ENCODE results near the gene RABL2B. TPM values are rescaled to one million over a fixed set of nuclear protein-coding genes. Genes with fewer than 3 reads are reported as not detected.
"Not testable (repeated sequence)": the region's sequence is repeated elsewhere in the genome, so short reads cannot be mapped to it uniquely, and the experiment has no call there.

The RABL2B gene
- total RNA-seq, 1 experiment from 2014 or later: 11.5 TPM

- H3K9me3 ChIP-seq, H3K27me3 ChIP-seq, H3K4me3 ChIP-seq, H3K36me3 ChIP-seq, DNase-seq: not testable (repeated sequence)
Measured at GRCh38 chr22:50744424-50744823, 39.0 kb downstream of the RABL2B start.

GRCh38 chr22:50740714-50741113 lies 42.7 kb downstream of the RABL2B start:
- H3K27me3 ChIP-seq, H3K9me3 ChIP-seq, H3K4me3 ChIP-seq, DNase-seq, H3K36me3 ChIP-seq: not testable (repeated sequence)

GRCh38 chr22:50739894-50740293 lies 43.5 kb downstream of the RABL2B start:
- H3K27me3 ChIP-seq: no peaks in the 10 kb centered on the region
- DNase-seq: no peak
- no peaks in the 10 kb centered on the region for H3K36me3 ChIP-seq
- no peak overlapping the region for H3K4me3 ChIP-seq
- H3K9me3 ChIP-seq: no peaks in the 10 kb centered on the region

GRCh38 chr22:50739279-50739691 lies 44.2 kb downstream of the RABL2B start:
- no peaks in the 10 kb centered on the region for H3K36me3 ChIP-seq
- no peak overlapping the region for H3K4me3 ChIP-seq
- H3K27me3 ChIP-seq: no peaks in the 10 kb centered on the region
- no peaks in the 10 kb centered on the region for H3K9me3 ChIP-seq
- no peak for DNase-seq

GRCh38 chr22:50738649-50739227 lies 44.7 kb downstream of the RABL2B start:
- H3K27me3 ChIP-seq: no peaks in the 10 kb centered on the region
- no peak overlapping the region for H3K4me3 ChIP-seq
- DNase-seq: no peak

GRCh38 chr22:50737728-50738648 lies 45.4 kb downstream of the RABL2B start, which contains the start of gene ACR:
Gene ACR (plus strand): TSS chr22:50738204. CDS start chr22:50738236, 32 bp downstream.
- Histone ChIP-seq H3K27me3 (no peaks in the 10 kb centered on the region), H3K4me3 (no peak within 1 kb of the TSS), H3K9me3 (no peaks in the 10 kb centered on the region), H3K36me3 (no peaks in the 10 kb centered on the region)
- no peak for DNase-seq

More at GRCh38 chr22:50738649-50739227, 44.7 kb downstream of the RABL2B start:
- Histone ChIP-seq H3K9me3 (no peaks in the 10 kb centered on the region), H3K36me3 (no peaks in the 10 kb centered on the region)

GRCh38 chr22:50735739-50736030 lies 47.8 kb downstream of the RABL2B start:
- Histone ChIP-seq H3K36me3 (no peaks in the 10 kb centered on the region), H3K27me3 (no peaks in the 10 kb centered on the region), H3K9me3 (no peaks in the 10 kb centered on the region), H3K4me3 (no peak overlapping the region)
- no peak for DNase-seq

- H3K27me3 ChIP-seq: no peaks in the 10 kb centered on the region
- no peaks in the 10 kb centered on the region for H3K36me3 ChIP-seq
- DNase-seq: no peak
- no peak overlapping the region for H3K4me3 ChIP-seq
- no peaks in the 10 kb centered on the region for H3K9me3 ChIP-seq
Measured at GRCh38 chr22:50734986-50735738, 48.3 kb downstream of the RABL2B start.

- Histone ChIP-seq H3K27me3 (no peaks in the 10 kb centered on the region), H3K9me3 (no peaks in the 10 kb centered on the region), H3K36me3 (no peaks in the 10 kb centered on the region), H3K4me3 (no peak overlapping the region)
- no peak for DNase-seq
Measured at GRCh38 chr22:50734343-50734771, 49.1 kb downstream of the RABL2B start.

- Histone ChIP-seq H3K9me3 (no peaks in the 10 kb centered on the region), H3K4me3 (no peak overlapping the region), H3K27me3 (no peaks in the 10 kb centered on the region), H3K36me3 (no peaks in the 10 kb centered on the region)
- DNase-seq: peak; percentile 11
Measured at GRCh38 chr22:50733521-50734342, 49.7 kb downstream of the RABL2B start.

GRCh38 chr22:50732681-50733080 lies 50.8 kb downstream of the RABL2B start:
- no peak for DNase-seq
- Histone ChIP-seq H3K36me3 (no peaks in the 10 kb centered on the region), H3K4me3 (no peak overlapping the region), H3K9me3 (no peaks in the 10 kb centered on the region), H3K27me3 (no peaks in the 10 kb centered on the region)

- H3K36me3 ChIP-seq: no peaks in the 10 kb centered on the region
- H3K9me3 ChIP-seq: no peaks in the 10 kb centered on the region
- peak; percentile 31 for DNase-seq
- no peaks in the 10 kb centered on the region for H3K27me3 ChIP-seq
- no peak overlapping the region for H3K4me3 ChIP-seq
Measured at GRCh38 chr22:50731811-50732624, 51.4 kb downstream of the RABL2B start.

GRCh38 chr22:50730941-50731661 lies 52.3 kb downstream of the RABL2B start:
- no peak overlapping the region for H3K4me3 ChIP-seq
- H3K27me3 ChIP-seq: no peaks in the 10 kb centered on the region
- H3K9me3 ChIP-seq: no peaks in the 10 kb centered on the region
- no peaks in the 10 kb centered on the region for H3K36me3 ChIP-seq
- no peak for DNase-seq

GRCh38 chr22:50730013-50730891 lies 53.2 kb downstream of the RABL2B start:
- Histone ChIP-seq H3K27me3 (no peaks in the 10 kb centered on the region), H3K4me3 (no peak overlapping the region), H3K9me3 (no peaks in the 10 kb centered on the region), H3K36me3 (no peaks in the 10 kb centered on the region)
- DNase-seq: no peak

All from MG63 (cell line).